IMR-90 (cell line): Measurements from ENCODE around the gene MYL4.

Source experiments
- BHLHE40 ChIP-seq: fragments of 150-350 bp; IDR thresholded peaks from 2 replicates; pipeline ENCODE4 v1.6.1; 2016; ENCODE audit warnings: mild to moderate bottlenecking, low read depth, low read length
- CEBPB ChIP-seq: IDR thresholded peaks from 2 replicates; pipeline ENCODE4 v1.6.1; 2012; ENCODE audit warnings: low read depth, low read length, improper control_type of control experiment
- CHD1 ChIP-seq: IDR thresholded peaks from 2 replicates; pipeline ENCODE4 v1.6.1; 2012; ENCODE audit warnings: low read depth, low read length, improper control_type of control experiment
- CTCF ChIP-seq: conservative IDR thresholded peaks from 2 replicates; pipeline ENCODE4 v1.5.1; 2012; ENCODE audit warnings: mild to moderate bottlenecking, low read depth, low read length, improper control_type of control experiment
- ELK1 ChIP-seq: fragments of 150-350 bp; IDR thresholded peaks from 2 replicates; pipeline ENCODE4 v1.6.1; 2016; ENCODE audit warnings: low read depth, mild to moderate bottlenecking, low read length, moderate library complexity, borderline replicate concordance
- MAFK ChIP-seq: IDR thresholded peaks from 2 replicates; pipeline ENCODE4 v1.6.1; 2012; ENCODE audit warnings: low read depth, low read length, improper control_type of control experiment
- MAZ ChIP-seq: IDR thresholded peaks from 2 replicates; pipeline ENCODE4 v1.6.1; 2012; ENCODE audit warnings: low read depth, mild to moderate bottlenecking, low read length, improper control_type of control experiment, moderate library complexity, borderline replicate concordance
- MXI1 ChIP-seq: IDR thresholded peaks from 2 replicates; pipeline ENCODE4 v1.6.1; 2012; ENCODE audit warnings: low read depth, mild to moderate bottlenecking, low read length, moderate library complexity, borderline replicate concordance
- POLR2A ChIP-seq: IDR thresholded peaks from 2 replicates; pipeline ENCODE4 v1.6.1; 2012; ENCODE audit warnings: mild to moderate bottlenecking, low read depth, low read length
- RAD21 ChIP-seq: IDR thresholded peaks from 2 replicates; pipeline ENCODE4 v1.6.1; 2012; ENCODE audit warnings: low read length, improper control_type of control experiment
- RCOR1 ChIP-seq: IDR thresholded peaks from 2 replicates; pipeline ENCODE4 v1.6.1; 2012; ENCODE audit warnings: mild to moderate bottlenecking, low read length, improper control_type of control experiment; ENCODE audit not compliant: insufficient replicate concordance
- RFX5 ChIP-seq: IDR thresholded peaks from 2 replicates; pipeline ENCODE4 v1.8.0; 2012; ENCODE audit warnings: low read depth, mild to moderate bottlenecking, low read length, moderate library complexity
- USF2 ChIP-seq: fragments of 150-350 bp; IDR thresholded peaks from 2 replicates; pipeline ENCODE4 v1.6.1; 2017; ENCODE audit warnings: mild to moderate bottlenecking, antibody characterized with exemption, low read length, low read depth

- TF ChIP-seq USF2 (no peak), RCOR1 (no peak), CTCF (no peak), POLR2A (no peak), RFX5 (no peak), CHD1 (no peak), ELK1 (no peak), MAFK (no peak), CEBPB (no peak), MAZ (no peak), RAD21 (no peak), MXI1 (no peak), BHLHE40 (no peak)
Observed at GRCh38 chr17:47164263-47164662, 44.9 kb upstream of the MYL4 start.
